GM15510 (cell line): ENCODE measurements around the gene AKT1S1.
A peak's percentile ranks its signal among the peaks of the same experiment; 100 is the strongest.

Source experiments
- POLR2A ChIP-seq: IDR thresholded peaks from 3 replicates; pipeline ENCODE4 v1.6.1; 2011; ENCODE audit warnings: borderline replicate concordance; ENCODE audit not compliant: insufficient read length; ENCODE audit errors: extremely low read depth

AKT1S1 gene

DNA sequence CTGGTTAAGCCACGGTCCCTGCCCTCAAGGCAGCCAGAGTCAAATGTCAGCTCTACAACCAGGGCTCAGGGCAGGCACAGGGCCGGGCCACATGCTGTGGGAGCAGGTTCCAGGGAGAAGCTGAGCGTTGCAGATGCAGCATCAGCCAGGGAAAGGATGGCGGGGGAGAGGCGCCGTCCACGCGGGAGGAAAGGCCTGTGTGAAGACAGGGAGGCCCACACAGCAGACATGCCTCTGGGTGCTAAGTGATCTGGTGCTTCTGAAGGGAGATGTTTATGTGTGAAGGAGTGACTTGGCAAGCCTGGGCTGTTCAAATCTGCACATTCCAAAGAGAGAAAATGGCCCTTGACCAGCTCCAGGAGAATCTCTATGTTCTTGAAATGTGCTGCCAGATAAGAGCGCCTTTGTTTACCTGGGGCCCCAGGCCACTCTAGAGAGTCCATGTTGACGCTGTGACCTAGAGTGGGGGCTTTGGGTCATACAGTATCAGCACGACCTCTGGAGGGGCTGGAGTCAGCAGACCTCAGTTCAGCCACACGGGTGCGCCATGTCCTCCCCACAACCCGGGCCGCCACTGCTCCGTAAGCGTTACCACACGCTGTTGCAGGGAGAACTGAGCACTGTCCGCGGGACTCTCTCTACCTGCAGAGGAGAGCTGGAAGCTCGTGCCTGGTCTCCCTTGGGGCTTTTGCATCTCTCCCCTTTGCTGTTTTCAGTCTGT is 36.0 kb upstream of the AKT1S1 start:
- no peak for TF ChIP-seq POLR2A

GRCh38 chr19:49911381-49912145 is 34.4 kb upstream of the AKT1S1 start:
- TF ChIP-seq POLR2A, result no peak

DNA sequence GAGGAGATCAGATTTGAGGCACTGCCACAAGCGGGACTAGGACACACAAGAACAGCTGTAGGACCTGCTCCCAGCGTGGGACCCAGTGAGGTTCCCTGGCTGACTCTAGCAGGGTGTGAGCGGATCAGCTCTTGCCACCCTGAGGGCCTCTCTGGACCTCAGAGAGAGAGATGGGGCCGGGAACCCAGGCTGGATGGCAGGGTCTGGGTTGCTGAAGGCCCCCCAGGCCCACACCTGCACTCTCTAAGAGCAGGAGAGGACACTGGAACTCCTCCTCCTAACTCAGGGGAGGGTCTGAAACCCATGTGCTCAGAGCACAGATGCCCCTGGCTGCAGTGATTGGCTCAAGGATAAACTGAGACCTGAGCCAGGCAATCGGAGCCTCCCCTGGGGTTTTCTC is 33.0 kb upstream of the AKT1S1 start:
- no peak for TF ChIP-seq POLR2A

- TF ChIP-seq POLR2A, result no peak
These were observed 31.6 kb upstream of the AKT1S1 start for GRCh38 chr19:49908480-49909420.

DNA sequence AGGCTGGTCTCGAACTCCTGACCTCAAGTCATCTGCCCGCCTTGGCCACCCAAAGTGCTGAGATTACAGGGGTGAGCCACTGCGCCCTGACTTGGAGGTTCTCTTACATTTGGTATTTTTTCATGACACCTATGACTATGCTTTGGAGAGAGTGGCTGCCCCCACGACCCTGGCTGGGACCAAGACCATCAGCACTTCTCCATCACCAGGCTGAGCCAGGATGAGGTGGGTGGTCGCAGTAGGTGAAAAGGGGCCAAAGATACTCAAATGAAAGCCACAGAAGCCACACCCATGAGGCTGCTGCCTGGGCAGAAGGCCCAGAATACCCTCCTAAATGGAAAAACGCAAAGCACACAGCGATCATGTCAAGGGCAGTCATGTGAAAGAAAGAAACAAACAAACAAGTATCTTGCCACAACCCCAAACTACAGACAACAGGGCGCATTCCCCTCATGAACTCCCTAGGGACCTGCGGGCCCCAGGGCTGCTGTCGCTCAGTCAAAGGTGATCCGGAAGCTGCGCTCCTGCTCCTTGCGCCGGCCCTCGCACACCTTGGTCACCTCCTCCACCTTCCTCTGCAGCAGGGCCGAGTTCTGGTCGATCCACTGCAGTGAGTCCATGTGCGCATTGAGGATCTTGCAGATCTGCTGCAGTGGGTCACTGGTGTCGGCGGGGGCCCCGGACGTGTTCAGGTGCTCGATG is 30.7 kb upstream of the AKT1S1 start:
- TF ChIP-seq POLR2A, result peak; percentile 15

GRCh38 chr19:49906879-49907564 is 29.9 kb upstream of the AKT1S1 start:
- peak; percentile 17 for TF ChIP-seq POLR2A

DNA sequence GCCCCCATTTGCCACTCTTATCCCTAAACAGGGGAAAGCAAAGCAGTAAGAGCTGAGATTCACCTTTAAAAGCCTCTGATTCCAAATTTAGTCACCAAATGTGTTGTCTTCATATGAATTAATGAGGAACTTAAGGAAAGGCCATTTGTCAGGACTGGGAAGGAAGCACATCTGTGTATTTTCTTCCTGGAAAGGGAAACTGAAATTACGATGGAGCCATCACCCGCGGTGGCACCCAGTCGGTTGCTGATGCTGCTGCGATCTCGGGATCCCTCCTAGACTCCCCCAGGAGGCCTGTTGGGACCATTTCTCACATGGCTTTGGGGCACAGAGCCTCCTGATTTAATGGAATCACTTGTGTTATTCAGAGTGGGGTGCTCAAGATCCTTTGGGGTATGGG is 27.0 kb upstream of the AKT1S1 start:
- TF ChIP-seq POLR2A, result no peak

GRCh38 chr19:49896863-49897621 is 19.9 kb upstream of the AKT1S1 start, which contains the start of gene IL4I1:
TSS of gene IL4I1 (minus strand) at chr19:49896887. CDS start at chr19:49896160, 727 bp downstream.
- no peak for TF ChIP-seq POLR2A

- TF ChIP-seq POLR2A, result peak; percentile 6
These were observed 18.6 kb upstream of the AKT1S1 start for GRCh38 chr19:49895566-49896297.

DNA sequence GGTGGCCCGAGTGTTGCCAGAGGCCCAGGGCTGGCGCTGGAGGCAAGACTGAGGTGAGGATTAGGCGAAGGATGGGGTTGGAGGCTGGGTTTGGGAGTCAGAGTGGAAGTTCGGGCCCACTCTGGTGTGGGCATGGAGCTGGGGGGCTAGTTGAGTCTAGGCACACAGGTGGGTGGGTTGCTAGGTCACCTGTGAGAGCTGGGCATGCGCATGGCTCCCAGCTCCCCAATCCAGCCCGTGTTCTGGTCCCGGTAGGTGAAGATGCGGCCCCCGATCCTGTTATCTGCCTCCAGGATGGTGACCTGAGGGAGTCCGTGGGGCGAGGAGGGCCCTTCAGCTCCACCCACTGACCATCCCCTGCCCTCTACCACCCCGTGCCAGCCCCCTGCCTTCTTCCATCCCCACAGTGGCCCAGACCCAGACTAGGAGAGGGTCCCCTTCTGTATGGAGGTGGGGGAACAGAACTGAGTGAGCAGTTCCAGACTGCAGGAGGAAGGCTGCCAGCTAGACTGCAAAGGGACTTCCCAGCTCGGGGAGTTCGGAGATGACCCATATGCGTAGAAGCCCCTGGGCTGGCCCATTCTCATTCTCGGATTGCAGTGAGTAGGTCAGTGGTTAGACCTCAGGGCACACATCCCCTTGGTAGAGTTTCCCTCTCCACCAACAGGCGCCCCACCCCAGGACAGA is 17.9 kb upstream of the AKT1S1 start:
- peak; percentile 29 for TF ChIP-seq POLR2A

GRCh38 chr19:49894011-49894664 is 17.0 kb upstream of the AKT1S1 start:
- no peak for TF ChIP-seq POLR2A

DNA sequence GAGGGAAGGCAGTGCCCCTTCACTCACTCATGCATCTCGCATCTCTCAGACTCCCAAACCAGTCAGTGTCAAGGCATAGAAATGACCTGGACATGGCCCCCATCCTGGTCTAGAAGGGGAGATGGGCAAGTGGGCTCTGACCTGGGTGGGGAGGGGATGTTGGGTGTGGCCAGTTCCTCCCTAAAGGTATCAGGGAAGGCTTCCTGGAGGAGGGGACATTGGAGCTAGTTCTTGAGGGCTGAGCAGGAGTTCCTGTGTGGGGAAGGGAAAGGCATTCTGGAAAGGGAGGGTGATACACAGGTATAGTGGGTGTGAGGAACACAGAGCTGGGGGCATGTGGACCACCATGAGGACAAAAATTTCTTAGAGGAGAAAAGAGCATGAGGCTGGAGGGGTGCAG is 15.6 kb upstream of the AKT1S1 start:
- TF ChIP-seq POLR2A, result no peak

DNA sequence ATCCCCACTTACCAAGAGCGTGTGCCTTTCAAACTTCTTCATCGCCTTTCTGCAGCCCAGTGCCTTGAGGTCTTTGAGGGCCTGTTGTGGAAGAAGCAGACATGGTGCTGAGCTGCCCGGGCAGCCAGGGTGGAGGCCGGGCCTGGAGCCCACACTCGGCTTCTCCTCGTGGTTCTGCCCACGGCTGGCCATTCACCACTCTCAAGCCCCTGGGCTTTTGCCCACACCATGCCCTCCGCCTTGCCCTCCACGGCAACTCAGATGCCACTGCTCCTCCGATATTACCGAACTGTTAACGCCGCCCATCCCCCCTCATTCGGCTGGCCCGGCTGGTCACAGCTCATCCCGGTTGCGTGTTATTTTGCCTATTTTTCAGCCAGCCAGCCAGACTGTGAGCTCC is 14.2 kb upstream of the AKT1S1 start:
- no peak for TF ChIP-seq POLR2A
